ENCODE data around the gene PNCK.
"Not testable (repeated sequence)": the region's sequence is repeated elsewhere in the genome, so short reads cannot be mapped to it uniquely, and the experiment has no call there.

PNCK gene

GRCh38 chrX:153673428-153674218 is at the start of gene PNCK:
Gene PNCK (minus strand): TSS chrX:153673813. CDS start chrX:153673076, 737 bp downstream.
- no peak for DNase-seq

GRCh38 chrX:153722704-153723350 is 49.2 kb upstream of the PNCK start:
- DNase-seq: no peak

- no peak for DNase-seq
These were observed 46.1 kb upstream of the PNCK start for GRCh38 chrX:153719701-153720100.

- no peak for DNase-seq
These were observed 45.6 kb upstream of the PNCK start for GRCh38 chrX:153719238-153719637.

- DNase-seq: no peak
These were observed 43.8 kb upstream of the PNCK start for GRCh38 chrX:153717445-153717844.

- DNase-seq: no peak
These were observed 40.6 kb upstream of the PNCK start for GRCh38 chrX:153714256-153714655.

GRCh38 chrX:153709726-153710674 is 36.4 kb upstream of the PNCK start:
- DNase-seq: no peak

- peak; percentile 37 to 49 for DNase-seq
These were observed 34.8 kb upstream of the PNCK start for GRCh38 chrX:153708415-153708814.

- DNase-seq: no peak
These were observed 33.8 kb upstream of the PNCK start for GRCh38 chrX:153707406-153707805.

GRCh38 chrX:153706799-153707198 is 33.2 kb upstream of the PNCK start:
- no peak for DNase-seq

GRCh38 chrX:153705403-153706060 is 31.9 kb upstream of the PNCK start:
- DNase-seq: not testable (repeated sequence)

- DNase-seq: not testable (repeated sequence)
These were observed 31.2 kb upstream of the PNCK start for GRCh38 chrX:153704631-153705402.

- DNase-seq: no peak
These were observed 30.5 kb upstream of the PNCK start for GRCh38 chrX:153704021-153704526.

- DNase-seq: no peak
These were observed 29.4 kb upstream of the PNCK start for GRCh38 chrX:153703036-153703370.

GRCh38 chrX:153702336-153703035 is 28.9 kb upstream of the PNCK start:
- DNase-seq: no peak

GRCh38 chrX:153701706-153702105 is 28.1 kb upstream of the PNCK start:
- no peak for DNase-seq

GRCh38 chrX:153700967-153701366 is 27.4 kb upstream of the PNCK start:
- DNase-seq: no peak

- no peak for DNase-seq
These were observed 26.8 kb upstream of the PNCK start for GRCh38 chrX:153700376-153700945.

- DNase-seq: not testable (repeated sequence)
These were observed 26.3 kb upstream of the PNCK start for GRCh38 chrX:153699784-153700371.

- DNase-seq: not testable (repeated sequence)
These were observed 25.7 kb upstream of the PNCK start for GRCh38 chrX:153699210-153699783.

Measured in CD4-positive, alpha-beta T cell treated with Interleukin-1 beta for 1 hour (primary cell).